Muscle of back (tissue), 13 donors: Measurements from ENCODE around the gene FSHR. TPM values are rescaled to one million over a fixed set of nuclear protein-coding genes. Genes with fewer than 3 reads are reported as not detected.

Source experiments
- DNase-seq, 3 donors: peaks; one replicate each; pipeline versions ENCODE4 v3.0.0 to v3.0.0-alpha.2; 2013
- long read RNA-seq, 9 donors: transcript quantifications; one replicate each; lab custom pipeline, GENCODE V29; 2026
- polyA plus RNA-seq, 10 donors: library from polyadenylated mRNA; unstranded; fragments of 120-200 nt; gene quantifications; one replicate each; pipeline ENCODE4 v1.2.1, GENCODE V29; 2013; ENCODE audit not compliant: insufficient read length in 10 of 10

FSHR gene
- polyA plus RNA-seq, result under 1 TPM; 0.18 to 0.88 (median 0.70) TPM
- long read RNA-seq, donor 1, result 0 reads
- long read RNA-seq, donor 2, result 0 reads
- long read RNA-seq, donor 3, result 0 reads
- long read RNA-seq, donor 4, result 0 reads
- long read RNA-seq, donor 5, result 0 reads
- long read RNA-seq, donor 6, result 0 reads
- long read RNA-seq, donor 7, result 0 reads
- long read RNA-seq, donor 8, result 0 reads
- long read RNA-seq, donor 9, result 0 reads

GRCh38 chr2:49154140-49154539 lies at the start of gene FSHR:
Gene FSHR (minus strand): TSS chr2:49154515. CDS start chr2:49154417, 98 bp downstream.
- no peak for DNase-seq

DNA sequence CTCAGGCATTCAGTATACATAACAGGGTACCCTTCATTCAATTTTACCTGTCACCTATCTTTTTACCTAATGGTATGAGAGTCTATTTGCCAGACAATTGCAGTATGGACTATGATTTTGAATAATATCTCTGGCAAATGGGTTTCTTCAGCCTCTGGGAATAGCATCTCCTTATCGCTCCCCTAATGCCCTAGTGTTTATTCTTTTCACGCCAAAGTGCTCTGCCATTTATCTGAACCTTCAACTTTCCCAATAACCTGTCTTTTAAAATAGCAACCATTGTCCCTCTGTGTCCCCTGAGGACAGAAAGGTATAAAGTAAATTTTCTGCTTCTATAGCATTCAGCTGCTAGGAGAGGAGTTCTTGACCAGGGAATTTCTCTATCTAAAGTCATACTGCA lies 45.0 kb upstream of the FSHR start:
- DNase-seq, result no peak

DNA sequence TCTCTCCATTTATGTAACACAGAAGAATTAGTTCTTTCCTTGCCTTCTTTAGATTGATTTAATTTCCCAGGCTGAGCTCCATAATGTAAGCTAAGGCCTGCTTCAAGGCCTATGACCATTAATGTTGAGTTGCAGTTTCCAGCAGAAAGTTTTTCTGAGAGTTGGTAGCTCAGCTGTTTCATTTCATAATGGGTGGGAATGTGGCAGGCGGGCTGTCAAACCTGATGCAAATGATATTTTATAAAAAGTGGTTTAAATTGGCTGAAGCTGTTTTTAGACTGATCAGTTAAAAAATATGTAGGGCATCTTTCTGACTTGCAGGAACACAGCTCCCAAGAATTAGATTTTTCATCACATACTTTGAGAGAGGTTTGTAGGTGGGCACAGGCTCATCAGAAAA lies 40.4 kb upstream of the FSHR start:
- no peak for DNase-seq

- no peak for DNase-seq
Observed at GRCh38 chr2:49192036-49192435, 37.7 kb upstream of the FSHR start.

DNA sequence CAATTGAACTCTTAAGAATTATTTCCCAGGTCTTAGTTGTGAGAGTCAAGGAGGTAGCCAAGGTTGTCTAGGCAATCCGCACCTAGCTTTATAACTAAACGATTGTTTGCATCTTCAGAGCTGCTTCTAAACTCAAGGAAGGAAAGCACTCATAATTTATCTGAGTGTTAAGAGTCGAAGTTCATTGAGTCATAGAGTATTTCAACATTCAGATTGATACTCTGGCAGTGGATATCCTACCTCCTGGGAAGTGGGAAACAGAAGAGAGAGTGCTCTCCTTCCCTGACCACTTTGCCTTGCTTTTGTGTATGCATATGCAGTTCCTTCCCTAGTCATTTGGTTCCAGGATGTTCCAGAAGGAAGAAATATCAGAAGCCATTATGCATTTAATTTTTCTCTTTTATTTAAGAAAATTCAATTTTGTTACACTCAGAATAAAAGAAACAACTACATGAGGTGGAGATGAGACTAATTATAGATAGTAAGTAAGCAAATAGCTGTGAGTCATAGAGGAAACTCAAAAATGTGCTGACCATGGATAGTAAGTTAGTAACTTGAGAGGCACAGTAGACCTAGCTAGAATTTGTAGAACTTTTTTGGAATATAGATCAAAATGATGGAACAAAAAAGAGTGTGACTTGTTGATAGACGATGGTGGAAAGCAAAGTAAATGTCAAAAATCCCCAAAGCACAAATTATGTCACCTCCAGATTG lies 35.4 kb upstream of the FSHR start:
- DNase-seq, result no peak

- no peak for DNase-seq
Observed at GRCh38 chr2:49186050-49186648, 31.8 kb upstream of the FSHR start.

DNA sequence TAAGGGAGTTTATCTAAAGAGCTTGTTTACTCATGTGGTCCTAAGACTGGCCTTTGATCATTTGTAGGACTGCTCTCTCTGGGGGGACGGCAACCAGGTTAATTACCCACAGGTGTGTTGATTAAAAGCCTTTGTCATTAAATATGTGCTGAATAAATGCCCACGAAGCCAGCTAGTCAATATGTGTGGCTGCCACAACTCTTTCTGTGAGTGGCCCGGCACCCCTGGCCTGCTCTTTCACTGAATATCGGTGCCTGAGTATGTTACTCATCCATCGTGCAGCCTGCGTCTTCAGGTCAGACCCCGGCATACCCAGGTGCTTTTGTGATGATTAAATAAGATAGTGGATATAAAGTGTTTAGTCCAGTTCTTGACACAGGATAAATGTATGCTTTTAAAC lies 24.3 kb upstream of the FSHR start:
- no peak for DNase-seq

- DNase-seq, result no peak
Observed at GRCh38 chr2:49177194-49177593, 22.9 kb upstream of the FSHR start.

DNA sequence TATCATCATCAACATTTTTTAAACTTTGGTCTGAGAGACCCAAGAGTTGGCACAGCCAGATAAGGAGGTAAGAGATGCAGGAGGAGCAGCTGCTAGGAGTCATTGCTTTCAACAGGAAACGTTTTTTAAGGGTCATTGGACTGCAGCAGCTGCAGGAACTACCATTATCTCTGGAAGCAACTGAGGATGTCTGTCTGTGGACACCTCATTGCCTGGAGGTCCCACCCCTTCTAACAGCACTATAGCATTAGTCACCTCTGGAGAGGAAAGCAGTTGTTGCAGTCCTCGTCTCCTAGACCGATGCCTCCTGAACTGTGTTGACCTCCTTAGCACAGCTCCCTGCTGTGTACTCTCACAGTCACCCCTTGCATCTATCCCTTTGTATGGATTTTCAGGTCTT lies 21.5 kb upstream of the FSHR start:
- DNase-seq, result no peak

DNA sequence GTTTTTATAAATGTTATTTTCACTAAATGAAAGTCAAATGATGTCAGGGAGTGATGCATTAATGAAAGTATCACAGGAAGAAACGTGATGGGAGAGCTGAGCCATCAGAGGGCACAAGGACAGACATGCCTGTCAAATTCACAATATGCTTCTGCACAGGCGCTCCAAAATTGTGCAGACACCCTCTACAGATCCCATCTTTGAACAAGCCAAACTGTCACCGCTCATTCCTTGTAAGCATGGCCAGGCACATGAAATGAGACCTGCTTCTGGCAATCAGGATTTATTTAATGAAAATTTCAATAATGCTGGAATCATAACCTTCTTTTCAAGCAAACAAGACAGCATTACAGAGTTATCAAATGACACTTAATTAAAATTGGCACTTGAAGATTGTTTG lies 20.4 kb upstream of the FSHR start:
- no peak for DNase-seq

GRCh38 chr2:49167131-49167530 lies 12.8 kb upstream of the FSHR start:
- peak in 1 of 3 donors; percentile 12 for DNase-seq

- no peak for DNase-seq
Observed at GRCh38 chr2:49165662-49166061, 11.3 kb upstream of the FSHR start.

GRCh38 chr2:49164729-49165128 lies 10.4 kb upstream of the FSHR start:
- no peak for DNase-seq

DNA sequence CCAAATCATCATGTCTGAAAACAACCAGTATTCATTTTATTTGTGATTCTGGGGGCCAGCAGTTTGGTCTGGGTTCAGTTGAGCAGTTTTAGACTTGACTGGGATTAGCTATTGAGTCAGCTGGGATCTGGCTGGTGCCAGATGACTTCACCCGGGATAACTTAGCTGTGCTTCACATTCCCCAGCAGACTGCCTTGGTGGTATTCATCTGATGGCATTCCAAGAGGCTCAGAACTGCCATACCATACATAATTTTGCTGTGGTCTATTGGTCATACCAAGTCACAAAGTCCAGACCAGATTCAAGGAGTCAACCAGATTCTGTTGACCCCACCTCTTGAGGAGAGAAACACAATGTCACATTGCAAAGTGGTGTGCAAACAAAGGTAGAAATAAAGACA lies 7.8 kb upstream of the FSHR start:
- peak in 2 of 3 donors; percentile 10 to 41 for DNase-seq

GRCh38 chr2:49154891-49155290 lies 576 bp upstream of the FSHR start:
- DNase-seq, result no peak

DNA sequence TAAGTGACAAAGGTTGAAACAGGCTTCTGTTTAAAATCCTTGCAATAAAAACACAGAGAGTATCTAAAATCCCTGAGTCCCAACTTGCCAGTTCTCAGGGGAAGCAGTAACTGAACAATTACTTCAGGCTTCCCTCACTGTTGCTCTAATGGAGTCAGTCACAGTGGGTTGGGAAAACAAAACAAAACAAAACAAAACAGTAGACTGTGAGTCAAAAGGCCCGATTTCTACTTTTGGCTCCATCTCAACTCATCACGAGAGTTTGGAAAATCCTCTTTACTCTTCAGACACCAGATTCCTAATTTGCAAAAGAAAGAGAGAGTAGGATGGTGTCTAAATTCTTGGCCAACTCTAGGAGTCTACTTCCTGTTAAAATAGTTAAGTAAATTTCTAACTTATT lies 1.1 kb downstream of the FSHR start:
- no peak for DNase-seq

DNA sequence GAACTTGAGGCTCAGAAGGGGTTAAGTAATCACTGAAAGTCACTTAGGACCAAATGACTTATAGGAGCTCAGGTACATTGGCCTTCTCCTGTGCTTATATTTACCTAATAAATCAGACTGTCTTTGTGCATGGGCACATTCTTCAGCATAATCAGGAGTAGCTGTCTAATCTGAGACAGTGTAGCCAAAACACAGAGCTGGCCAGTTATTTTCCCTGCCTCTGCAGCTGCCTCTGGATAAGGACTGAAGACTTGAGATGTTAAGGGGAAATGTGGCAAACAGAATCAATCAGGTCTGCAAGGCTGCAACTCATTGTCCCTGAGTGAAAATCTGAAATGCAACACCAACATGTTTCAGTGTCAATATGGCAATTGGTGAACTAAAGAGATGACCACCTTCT lies 1.5 kb downstream of the FSHR start:
- no peak for DNase-seq

- DNase-seq, result peak in 1 of 3 donors; percentile 54
Observed at GRCh38 chr2:49146401-49146800, 7.9 kb downstream of the FSHR start.

DNA sequence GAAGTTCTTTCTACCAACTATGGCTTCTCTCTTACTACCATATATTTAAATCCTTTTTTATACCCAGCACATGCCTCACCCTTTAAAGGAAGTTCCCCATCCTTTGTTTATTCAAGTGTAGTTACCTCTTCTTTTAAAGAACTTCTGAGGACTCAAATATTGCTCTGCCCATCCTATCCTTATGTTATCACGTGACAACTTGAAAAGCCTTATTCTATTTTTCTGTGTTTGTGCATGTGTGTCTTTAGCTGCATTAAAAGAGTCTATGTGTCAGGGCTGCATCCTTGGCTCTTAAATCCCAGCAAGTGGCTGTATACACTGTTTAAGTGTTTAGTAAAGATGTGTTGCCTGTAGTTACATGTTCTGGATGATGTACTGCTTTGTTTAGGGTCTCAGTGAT lies 22.5 kb downstream of the FSHR start:
- DNase-seq, result no peak

DNA sequence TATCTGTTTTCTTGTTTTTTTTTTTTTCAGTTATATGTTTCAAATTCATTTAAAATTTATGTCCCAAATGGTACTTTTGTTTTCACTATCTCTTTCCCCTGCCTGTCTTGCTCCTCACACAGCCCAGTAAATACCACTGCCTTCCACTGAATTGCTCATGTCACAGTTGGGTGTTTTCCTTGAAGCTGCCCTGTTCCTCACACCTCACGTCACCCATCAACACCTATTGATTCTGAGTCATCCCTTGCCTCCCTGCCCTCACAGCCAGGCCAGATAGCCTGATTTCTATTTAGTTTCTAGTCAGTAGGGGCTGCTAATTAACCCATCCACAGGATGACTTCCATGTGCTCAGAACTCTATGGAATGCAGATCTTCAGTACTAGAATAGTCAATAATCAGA lies 25.3 kb downstream of the FSHR start:
- no peak for DNase-seq

DNA sequence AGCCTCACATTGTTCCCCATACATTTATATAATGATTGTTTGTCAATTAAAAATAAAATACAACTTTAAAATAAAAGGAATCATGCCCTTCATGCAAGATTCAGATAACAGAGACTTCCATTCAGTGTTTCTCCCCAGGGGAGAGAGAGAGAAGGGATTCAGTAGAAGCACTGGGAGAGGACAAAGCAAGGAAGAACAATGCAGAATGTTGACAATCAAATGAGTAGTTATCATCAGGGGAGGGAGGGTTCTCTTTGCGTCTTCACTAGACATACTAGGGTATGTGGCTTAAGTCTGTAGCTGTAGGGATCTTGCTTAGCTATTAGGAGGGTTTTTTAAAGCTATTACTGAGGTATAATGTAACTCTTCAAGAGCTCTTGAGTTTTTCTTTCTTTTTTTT lies 30.7 kb downstream of the FSHR start:
- DNase-seq, result no peak

DNA sequence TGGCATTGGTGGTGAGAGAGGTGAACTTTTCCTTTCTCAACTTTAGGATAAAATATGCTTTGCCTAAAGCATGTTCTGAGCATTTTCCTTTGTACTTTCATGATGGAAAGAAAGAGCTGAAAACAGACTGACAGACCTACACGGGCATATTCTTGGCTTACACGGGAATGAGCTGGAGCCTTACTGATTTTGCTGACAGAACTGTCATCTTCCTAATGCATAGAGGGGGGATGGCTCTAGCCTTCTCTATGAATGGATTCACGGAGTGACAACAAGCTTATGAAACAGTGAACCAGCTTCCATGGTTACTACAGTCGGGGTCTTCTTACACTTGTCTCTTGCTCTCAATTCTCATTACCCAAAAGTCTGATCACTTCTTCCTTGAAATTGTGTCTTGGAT lies 32.2 kb downstream of the FSHR start:
- no peak for DNase-seq

DNA sequence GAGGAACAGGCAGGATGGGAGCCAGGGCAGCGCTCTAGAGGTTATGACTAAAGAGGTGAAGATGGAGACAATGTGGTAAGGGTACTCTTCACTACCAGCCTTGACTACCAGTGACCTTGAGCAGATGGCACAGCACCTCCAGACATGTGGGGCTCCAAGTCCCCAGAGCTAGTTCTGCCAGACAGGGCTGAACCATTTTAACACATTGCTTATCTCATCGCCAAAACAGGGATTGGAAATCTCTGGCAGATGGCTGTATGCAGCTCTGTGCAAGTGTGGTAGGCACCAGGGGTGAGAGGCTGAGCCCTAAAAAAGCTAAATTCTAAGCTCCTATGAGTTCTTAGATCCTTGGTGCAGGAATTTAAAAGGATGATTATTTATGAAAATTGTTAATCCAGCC lies 41.3 kb downstream of the FSHR start:
- DNase-seq, result no peak

GRCh38 chr2:49111456-49111855 lies 42.9 kb downstream of the FSHR start:
- DNase-seq, result peak in 1 of 3 donors; percentile 28
